Astrocyte (in vitro differentiated cells and primary cell): ENCODE results near the gene ITGA2. TPM values are rescaled to one million over a fixed set of nuclear protein-coding genes. Genes with fewer than 3 reads are reported as not detected.

ENCODE experiments used
- DNase-seq: peaks from one replicate; pipeline ENCODE4 v3.0.0-alpha.2; 2010; ENCODE audit warnings: low read depth
- FAIRE-seq: peaks from 2 replicates; lab custom pipeline; 2011; peaks lifted over from hg19 to GRCh38; lab: Jason Lieb, UNC
- H2AFZ ChIP-seq: 2 replicates; pipeline ENCODE4 v1.6.0; 2012; ENCODE audit warnings: low read depth, low read length, inconsistent platforms
- H3K27ac ChIP-seq: 2 replicates; pipeline ENCODE4 v1.5.1; 2011; ENCODE audit warnings: low read depth, low read length, inconsistent platforms
- H3K27me3 ChIP-seq: 2 replicates; pipeline ENCODE4 v1.6.0; 2011; ENCODE audit warnings: low read length, inconsistent platforms; ENCODE audit not compliant: insufficient read depth
- H3K36me3 ChIP-seq: 2 replicates; pipeline ENCODE4 v1.5.1; 2011; ENCODE audit warnings: low read length, inconsistent platforms; ENCODE audit not compliant: insufficient read depth
- H3K4me1 ChIP-seq: 2 replicates; pipeline ENCODE4 v1.5.1; 2011; ENCODE audit warnings: low read length, inconsistent platforms; ENCODE audit not compliant: insufficient read depth
- H3K4me2 ChIP-seq: 2 replicates; pipeline ENCODE4 v1.6.0; 2012; ENCODE audit warnings: low read length, inconsistent platforms
- H3K4me3 ChIP-seq: 2 replicates; pipeline ENCODE4 v1.5.1; 2011; ENCODE audit warnings: low read depth, mild to moderate bottlenecking, low read length, inconsistent platforms; ENCODE audit not compliant: insufficient read depth
- H3K79me2 ChIP-seq: 2 replicates; pipeline ENCODE4 v1.6.0; 2012; ENCODE audit warnings: mild to moderate bottlenecking, low read length, inconsistent platforms; ENCODE audit not compliant: insufficient read depth
- H3K9ac ChIP-seq: 2 replicates; pipeline ENCODE4 v1.6.0; 2012; ENCODE audit warnings: mild to moderate bottlenecking, low read length, inconsistent platforms
- H3K9me3 ChIP-seq: 2 replicates; pipeline ENCODE4 v1.5.1; 2012; ENCODE audit warnings: low read depth, mild to moderate bottlenecking, low read length, inconsistent platforms; ENCODE audit not compliant: insufficient read depth
- H4K20me1 ChIP-seq: 2 replicates; pipeline ENCODE4 v1.6.0; 2012; ENCODE audit warnings: low read length, inconsistent platforms; ENCODE audit not compliant: insufficient read depth
- H3K27ac Mint-ChIP-seq: one replicate; pipeline ENCODE4 v1.8.0; 2021; ENCODE audit warnings: mild to moderate bottlenecking, mixed read lengths; ENCODE audit not compliant: unreplicated experiment
- H3K27me3 Mint-ChIP-seq: one replicate; pipeline ENCODE4 v1.8.0; 2021; ENCODE audit warnings: low read depth, mixed read lengths; ENCODE audit not compliant: unreplicated experiment
- H3K36me3 Mint-ChIP-seq: one replicate; pipeline ENCODE4 v1.8.0; 2021; ENCODE audit warnings: low read depth, mixed read lengths; ENCODE audit not compliant: unreplicated experiment
- H3K4me1 Mint-ChIP-seq: one replicate; pipeline ENCODE4 v1.8.0; 2021; ENCODE audit warnings: low read depth, mixed read lengths; ENCODE audit not compliant: unreplicated experiment
- H3K4me3 Mint-ChIP-seq: one replicate; pipeline ENCODE4 v1.8.0; 2021; ENCODE audit warnings: mild to moderate bottlenecking, moderate library complexity, mixed read lengths; ENCODE audit not compliant: unreplicated experiment
- H3K9me3 Mint-ChIP-seq: one replicate; pipeline ENCODE4 v1.8.0; 2021; ENCODE audit warnings: mild to moderate bottlenecking, mixed read lengths; ENCODE audit not compliant: unreplicated experiment
- EZH2 ChIP-seq: IDR thresholded peaks from 2 replicates; pipeline ENCODE4 v1.6.1; 2012; ENCODE audit warnings: mild to moderate bottlenecking, low read length, inconsistent platforms; ENCODE audit not compliant: insufficient read depth
- total RNA-seq: library from RNA; stranded (reverse); gene quantifications from 2 replicates; pipeline ENCODE4 v1.2.1, GENCODE V29; 2021
- TF ChIP-seq, protein P1 (sequence below): IDR thresholded peaks from 2 replicates; pipeline ENCODE4 v1.5.1; 2011; ENCODE audit warnings: low read depth, mild to moderate bottlenecking, inconsistent platforms, low read length, moderate library complexity; ENCODE audit not compliant: insufficient read depth

The ITGA2 gene
- total RNA-seq, 1 donor from 2014 or later = 35.9 TPM

DNA sequence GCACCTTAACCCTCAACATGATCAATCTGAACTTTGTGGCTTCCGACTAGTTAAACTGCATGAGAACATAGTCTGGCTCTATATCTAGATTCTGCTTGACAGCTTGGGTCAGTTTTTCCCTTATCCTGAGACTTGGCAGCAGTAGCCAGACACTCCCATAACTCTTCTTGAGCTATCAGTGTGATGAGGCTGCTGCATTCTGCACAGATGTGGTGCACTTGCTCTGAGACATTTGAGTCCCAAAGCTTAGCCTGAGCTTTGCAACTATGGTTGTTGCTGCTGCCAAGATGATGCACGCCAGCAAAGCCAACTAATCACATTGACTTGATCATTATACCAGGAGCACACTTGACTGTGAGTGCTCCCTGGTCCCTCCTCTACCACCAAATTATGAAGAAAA, 84.2 kb downstream of the ITGA2 start:
- DNase-seq (peak; percentile 8), FAIRE-seq (no peak)
- H3K27ac ChIP-seq = no peak overlapping the region
- H3K36me3 Mint-ChIP-seq = peaks cover 2% of the 10 kb centered on the region
- H3K4me2 ChIP-seq = no peak overlapping the region
- H3K4me1 Mint-ChIP-seq = peaks cover 3% of the 10 kb centered on the region
- H2AFZ ChIP-seq = no peak overlapping the region
- peaks cover 11% of the 10 kb centered on the region for H3K4me1 ChIP-seq
- H3K79me2 ChIP-seq = no peaks in the 10 kb centered on the region
- H3K9me3 ChIP-seq = no peaks in the 10 kb centered on the region
- H3K4me3 ChIP-seq = no peak overlapping the region
- no peak overlapping the region for H3K9ac ChIP-seq
- H3K27me3 ChIP-seq = no peaks in the 10 kb centered on the region
- no peak for TF ChIP-seq EZH2
- TF ChIP-seq, protein P1, sequence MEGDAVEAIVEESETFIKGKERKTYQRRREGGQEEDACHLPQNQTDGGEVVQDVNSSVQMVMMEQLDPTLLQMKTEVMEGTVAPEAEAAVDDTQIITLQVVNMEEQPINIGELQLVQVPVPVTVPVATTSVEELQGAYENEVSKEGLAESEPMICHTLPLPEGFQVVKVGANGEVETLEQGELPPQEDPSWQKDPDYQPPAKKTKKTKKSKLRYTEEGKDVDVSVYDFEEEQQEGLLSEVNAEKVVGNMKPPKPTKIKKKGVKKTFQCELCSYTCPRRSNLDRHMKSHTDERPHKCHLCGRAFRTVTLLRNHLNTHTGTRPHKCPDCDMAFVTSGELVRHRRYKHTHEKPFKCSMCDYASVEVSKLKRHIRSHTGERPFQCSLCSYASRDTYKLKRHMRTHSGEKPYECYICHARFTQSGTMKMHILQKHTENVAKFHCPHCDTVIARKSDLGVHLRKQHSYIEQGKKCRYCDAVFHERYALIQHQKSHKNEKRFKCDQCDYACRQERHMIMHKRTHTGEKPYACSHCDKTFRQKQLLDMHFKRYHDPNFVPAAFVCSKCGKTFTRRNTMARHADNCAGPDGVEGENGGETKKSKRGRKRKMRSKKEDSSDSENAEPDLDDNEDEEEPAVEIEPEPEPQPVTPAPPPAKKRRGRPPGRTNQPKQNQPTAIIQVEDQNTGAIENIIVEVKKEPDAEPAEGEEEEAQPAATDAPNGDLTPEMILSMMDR = no peak
- H4K20me1 ChIP-seq = no peaks in the 10 kb centered on the region
- H3K36me3 ChIP-seq = peaks cover 47% of the 10 kb centered on the region
- H3K9me3 Mint-ChIP-seq = no peaks in the 10 kb centered on the region
- no peak overlapping the region for H3K4me3 Mint-ChIP-seq
- no peak overlapping the region for H3K27ac Mint-ChIP-seq
- H3K27me3 Mint-ChIP-seq = no peaks in the 10 kb centered on the region

DNA sequence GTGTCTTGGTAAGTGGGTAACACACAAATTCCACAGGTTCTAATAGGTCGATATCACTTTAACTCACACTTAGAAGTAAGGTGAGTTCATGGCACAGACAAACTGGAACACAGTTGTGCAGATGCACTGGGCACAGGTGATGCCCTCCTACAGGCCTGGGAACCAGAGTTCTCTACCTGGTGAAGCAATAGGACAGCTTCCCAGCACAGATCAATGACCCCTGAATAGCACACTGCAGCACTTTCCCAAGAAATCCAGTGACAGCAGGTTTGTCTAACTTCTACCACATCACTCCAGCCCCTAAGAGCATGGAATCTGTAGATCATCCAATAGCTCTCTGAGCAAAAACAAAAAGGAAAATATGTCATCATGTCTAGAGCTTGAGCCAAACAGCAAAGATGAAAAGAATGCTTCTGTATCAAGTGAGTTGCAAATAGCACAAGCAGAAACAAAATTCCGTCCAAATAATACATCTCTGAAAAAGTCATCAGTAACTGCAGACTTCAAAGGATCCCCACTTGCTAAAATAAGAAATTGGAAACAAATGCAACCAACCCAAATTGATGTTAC, 86.9 kb downstream of the ITGA2 start:
- FAIRE-seq = no peak
- TF ChIP-seq EZH2 = no peak

DNA sequence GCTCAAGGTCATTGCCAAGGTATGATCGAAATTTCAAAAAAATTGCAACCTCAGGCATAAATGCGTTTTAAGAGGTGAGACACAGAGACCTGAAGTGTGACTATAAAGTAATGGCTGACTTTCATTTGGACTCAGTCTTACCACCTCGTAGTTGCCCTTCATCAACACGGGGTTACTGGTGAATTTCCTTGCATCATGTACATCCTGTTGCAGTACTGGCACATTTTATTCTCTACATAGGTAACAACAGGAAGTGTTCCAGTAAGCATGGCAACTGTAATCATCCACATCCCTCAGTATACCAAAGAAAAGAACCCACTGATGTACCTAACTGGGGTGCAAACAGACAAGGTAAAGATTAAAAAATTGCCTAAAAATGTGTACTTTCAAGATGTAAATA, 91.1 kb downstream of the ITGA2 start:
- no peaks in the 10 kb centered on the region for H3K27me3 ChIP-seq
- no peak overlapping the region for H3K27ac Mint-ChIP-seq
- H3K4me1 ChIP-seq = no peaks in the 10 kb centered on the region
- no peaks in the 10 kb centered on the region for H3K27me3 Mint-ChIP-seq
- no peak overlapping the region for H3K4me3 ChIP-seq
- H3K4me2 ChIP-seq = no peak overlapping the region
- no peaks in the 10 kb centered on the region for H3K9me3 ChIP-seq
- no peak overlapping the region for H3K27ac ChIP-seq
- H3K9ac ChIP-seq = no peak overlapping the region
- DNase-seq = no peak
- no peak overlapping the region for H3K4me3 Mint-ChIP-seq
- H3K36me3 Mint-ChIP-seq = peaks cover 13% of the 10 kb centered on the region
- no peaks in the 10 kb centered on the region for H3K79me2 ChIP-seq
- H2AFZ ChIP-seq = no peak overlapping the region
- no peaks in the 10 kb centered on the region for H3K9me3 Mint-ChIP-seq
- peaks cover 54% of the 10 kb centered on the region for H3K36me3 ChIP-seq
- H3K4me1 Mint-ChIP-seq = no peaks in the 10 kb centered on the region
- H4K20me1 ChIP-seq = no peaks in the 10 kb centered on the region
- no peak for FAIRE-seq
- TF ChIP-seq, protein P1 = no peak
- no peak for TF ChIP-seq EZH2

More for the DNA sequence above, 86.9 kb downstream of the ITGA2 start:
- H3K4me3 Mint-ChIP-seq = no peak overlapping the region
- Histone ChIP-seq H2AFZ (no peak overlapping the region), H3K27ac (no peak overlapping the region), H3K4me1 (no peaks in the 10 kb centered on the region), H3K27me3 (no peaks in the 10 kb centered on the region), H3K4me3 (no peak overlapping the region), H4K20me1 (no peaks in the 10 kb centered on the region), H3K36me3 (peaks cover 62% of the 10 kb centered on the region), H3K4me2 (no peak overlapping the region), H3K79me2 (no peaks in the 10 kb centered on the region), H3K9me3 (no peaks in the 10 kb centered on the region), H3K9ac (no peak overlapping the region)
- H3K27ac Mint-ChIP-seq = no peak overlapping the region
- H3K27me3 Mint-ChIP-seq = no peaks in the 10 kb centered on the region
- no peak for DNase-seq
- peaks cover 8% of the 10 kb centered on the region for H3K36me3 Mint-ChIP-seq
- no peaks in the 10 kb centered on the region for H3K9me3 Mint-ChIP-seq
- no peaks in the 10 kb centered on the region for H3K4me1 Mint-ChIP-seq
